Prostate gland (tissue), 2 donors: ENCODE results near the gene PLEKHM3. TPM values are rescaled to one million over a fixed set of nuclear protein-coding genes. Genes with fewer than 3 reads are reported as not detected.
A peak's percentile ranks its signal among the peaks of the same experiment; 100 is the strongest.

Experiments used
- DNase-seq: peaks from one replicate; pipeline ENCODE4 v3.0.0-alpha.2; 2019; ENCODE audit warnings: low spot score
- H3K27ac ChIP-seq, 2 donors: fragments of 200-600 bp; sonication (generic); 2 replicates each; pipeline ENCODE4 v1.5.1; 2017 to 2019
- H3K27me3 ChIP-seq: fragments of 200-600 bp; sonication (generic); replicated peaks from 2 replicates; pipeline ENCODE4 v1.5.1; 2019; ENCODE audit not compliant: insufficient read depth
- H3K36me3 ChIP-seq, 2 donors: fragments of 200-600 bp; sonication (generic); 1 replicate in 1 of 2; 2 replicates in 1 of 2; pipeline versions ENCODE4 v1.5.1 to v1.8.1; 2017 to 2019
- H3K4me1 ChIP-seq: fragments of 200-600 bp; sonication (generic); replicated peaks from 2 replicates; pipeline ENCODE4 v1.5.1; 2019
- H3K4me3 ChIP-seq, 2 donors: fragments of 200-600 bp; sonication (generic); 2 replicates each; pipeline ENCODE4 v1.5.1; 2017 to 2019
- H3K9me3 ChIP-seq: fragments of 200-600 bp; sonication (generic); 2 replicates; pipeline ENCODE4 v1.5.1; 2017
- POLR2A ChIP-seq: fragments of 450-650 bp; IDR thresholded peaks from one replicate; pipeline ENCODE4 v1.6.1; 2016; ENCODE audit warnings: antibody characterized with exemption, mild to moderate bottlenecking
- POLR2AphosphoS5 ChIP-seq: sonication (generic); formaldehyde crosslinking; IDR thresholded peaks from one replicate; pipeline ENCODE4 v1.6.1; 2017; ENCODE audit warnings: antibody characterized with exemption
- WGBS: methylation state at CpG from one replicate; pipeline ENCODE4 v1.1.5; 2018; 5-methylcytosine and 5-hydroxymethylcytosine counted together
- intact Hi-C: fragments of 100-400 bp; cut with DNase I; formaldehyde crosslinking; loops from one replicate; pipeline ENCODE4 v1.14.2; 2022
- total RNA-seq, 2 donors: library from RNA; depleted of rRNA; stranded (reverse); fragments of >200 nt; gene quantifications; one replicate each; pipeline ENCODE4 v1.1.0, GENCODE V29; 2016
- TF ChIP-seq, protein P1 (sequence below), 4 experiments: fragments of 200-600 bp in 2 of 4; fragments of 450-650 bp in 2 of 4; sonication (generic) in 2 of 4; IDR thresholded peaks; 1 replicate in 3 of 4; 2 replicates in 1 of 4; pipeline ENCODE4 v1.5.1; 2016 to 2019; ENCODE audit warnings: antibody characterized with exemption in 4 of 4, mild to moderate bottlenecking in 2 of 4, moderate library complexity in 2 of 4

Gene PLEKHM3
- total RNA-seq, 2 donors from 2014 or later: 17.0 to 28.6 TPM

DNA sequence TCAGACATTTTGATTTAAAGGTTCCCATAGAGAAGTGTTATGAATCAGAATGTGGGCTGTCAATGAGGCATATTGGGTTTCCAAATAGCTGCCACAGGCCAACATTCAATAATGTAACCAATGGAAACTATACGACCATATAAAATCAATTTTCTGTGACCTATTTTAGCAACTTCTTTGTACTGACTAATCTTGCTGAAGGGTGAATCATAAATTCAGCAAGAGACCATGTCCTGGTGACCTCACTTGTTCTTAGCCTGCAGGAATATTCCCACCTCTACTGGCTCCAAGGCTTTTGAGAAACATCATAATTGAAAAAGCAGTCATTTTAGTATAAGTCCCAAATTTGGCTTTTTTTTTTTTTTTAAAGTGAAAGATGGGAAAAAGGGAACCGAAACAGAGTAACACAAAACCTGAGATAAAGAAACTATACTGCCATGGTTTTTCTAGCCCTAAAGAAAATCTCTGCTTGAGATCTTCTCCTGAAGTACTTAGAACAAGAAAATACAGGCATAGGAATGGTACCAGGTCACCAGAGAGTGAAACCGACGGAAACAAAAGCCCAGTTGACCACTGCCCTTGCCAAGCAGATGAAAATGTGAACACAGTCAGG, 32.1 kb downstream of the PLEKHM3 start:
- WGBS: 81% methylated on average over 4 of the region's 4 CpGs
- H3K27me3 ChIP-seq: no peaks in the 10 kb centered on the region
- no peaks in the 10 kb centered on the region for H3K36me3 ChIP-seq
- H3K4me3 ChIP-seq: no peak overlapping the region
- no peak overlapping the region for H3K27ac ChIP-seq
- no peak for DNase-seq
- H3K4me1 ChIP-seq: no peaks in the 10 kb centered on the region
- intact Hi-C loops: no loop called here
- TF ChIP-seq POLR2A (no peak), POLR2AphosphoS5 (no peak)
- TF ChIP-seq, protein P1, sequence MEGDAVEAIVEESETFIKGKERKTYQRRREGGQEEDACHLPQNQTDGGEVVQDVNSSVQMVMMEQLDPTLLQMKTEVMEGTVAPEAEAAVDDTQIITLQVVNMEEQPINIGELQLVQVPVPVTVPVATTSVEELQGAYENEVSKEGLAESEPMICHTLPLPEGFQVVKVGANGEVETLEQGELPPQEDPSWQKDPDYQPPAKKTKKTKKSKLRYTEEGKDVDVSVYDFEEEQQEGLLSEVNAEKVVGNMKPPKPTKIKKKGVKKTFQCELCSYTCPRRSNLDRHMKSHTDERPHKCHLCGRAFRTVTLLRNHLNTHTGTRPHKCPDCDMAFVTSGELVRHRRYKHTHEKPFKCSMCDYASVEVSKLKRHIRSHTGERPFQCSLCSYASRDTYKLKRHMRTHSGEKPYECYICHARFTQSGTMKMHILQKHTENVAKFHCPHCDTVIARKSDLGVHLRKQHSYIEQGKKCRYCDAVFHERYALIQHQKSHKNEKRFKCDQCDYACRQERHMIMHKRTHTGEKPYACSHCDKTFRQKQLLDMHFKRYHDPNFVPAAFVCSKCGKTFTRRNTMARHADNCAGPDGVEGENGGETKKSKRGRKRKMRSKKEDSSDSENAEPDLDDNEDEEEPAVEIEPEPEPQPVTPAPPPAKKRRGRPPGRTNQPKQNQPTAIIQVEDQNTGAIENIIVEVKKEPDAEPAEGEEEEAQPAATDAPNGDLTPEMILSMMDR (IDR thresholded peaks at IDR 0.05): no peak
- H3K9me3 ChIP-seq: no peaks in the 10 kb centered on the region

DNA sequence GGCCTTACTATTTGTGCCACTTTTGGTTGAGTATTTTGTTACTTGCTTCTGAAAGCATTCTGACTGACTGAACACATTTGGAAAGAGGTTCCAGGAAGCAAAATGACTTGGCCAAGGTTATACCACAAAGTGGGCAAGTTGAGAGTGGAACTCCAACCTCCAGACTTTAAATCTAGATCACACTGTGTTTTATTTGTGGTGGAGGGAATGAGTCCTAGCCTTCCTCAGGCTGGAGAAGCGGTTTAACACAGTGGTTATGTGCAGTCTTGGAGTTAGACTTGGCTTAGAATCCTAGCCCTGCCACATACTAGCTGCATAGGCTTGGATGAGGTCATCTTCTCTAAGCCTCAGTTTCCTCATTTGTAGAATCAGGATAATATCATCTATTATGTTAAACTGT, 33.4 kb downstream of the PLEKHM3 start:
- H3K27me3 ChIP-seq: no peaks in the 10 kb centered on the region
- H3K9me3 ChIP-seq: no peaks in the 10 kb centered on the region
- H3K36me3 ChIP-seq: no peaks in the 10 kb centered on the region
- TF ChIP-seq, protein P1 (IDR thresholded peaks at IDR 0.05): no peak
- TF ChIP-seq POLR2AphosphoS5 (no peak), POLR2A (no peak)
- DNase-seq: no peak
- no peaks in the 10 kb centered on the region for H3K4me1 ChIP-seq
- intact Hi-C loops: no loop called here
- no peak overlapping the region for H3K27ac ChIP-seq
- WGBS: 100% methylated on average over 1 of the region's 1 CpG
- no peak overlapping the region for H3K4me3 ChIP-seq

DNA sequence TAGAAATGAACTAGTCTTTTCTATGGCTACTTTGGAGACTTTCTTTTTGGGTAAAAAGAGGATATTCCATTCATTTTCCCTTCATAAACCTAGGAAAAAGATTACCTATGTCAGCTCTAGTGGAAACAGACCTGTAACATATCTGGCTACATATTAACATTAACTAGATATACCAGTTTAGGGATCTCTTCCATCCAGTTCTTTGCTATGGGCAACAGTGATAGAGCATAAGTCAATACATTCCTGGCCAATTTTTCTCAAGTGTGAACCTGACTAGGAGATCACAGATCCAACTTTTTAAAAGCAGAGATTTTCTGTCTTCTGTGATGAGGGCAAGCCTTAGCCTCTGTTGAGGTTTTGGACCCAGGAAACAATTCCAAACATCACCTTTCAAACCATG, 34.5 kb downstream of the PLEKHM3 start:
- no peak overlapping the region for H3K4me3 ChIP-seq
- intact Hi-C loops: no loop called here
- no peaks in the 10 kb centered on the region for H3K4me1 ChIP-seq
- TF ChIP-seq, protein P1 (IDR thresholded peaks at IDR 0.05): no peak
- peak; percentile 52 for TF ChIP-seq POLR2AphosphoS5
- TF ChIP-seq POLR2A: no peak
- H3K36me3 ChIP-seq: no peaks in the 10 kb centered on the region
- no peak overlapping the region for H3K27ac ChIP-seq
- DNase-seq: no peak
- no peaks in the 10 kb centered on the region for H3K27me3 ChIP-seq
- H3K9me3 ChIP-seq: no peaks in the 10 kb centered on the region

DNA sequence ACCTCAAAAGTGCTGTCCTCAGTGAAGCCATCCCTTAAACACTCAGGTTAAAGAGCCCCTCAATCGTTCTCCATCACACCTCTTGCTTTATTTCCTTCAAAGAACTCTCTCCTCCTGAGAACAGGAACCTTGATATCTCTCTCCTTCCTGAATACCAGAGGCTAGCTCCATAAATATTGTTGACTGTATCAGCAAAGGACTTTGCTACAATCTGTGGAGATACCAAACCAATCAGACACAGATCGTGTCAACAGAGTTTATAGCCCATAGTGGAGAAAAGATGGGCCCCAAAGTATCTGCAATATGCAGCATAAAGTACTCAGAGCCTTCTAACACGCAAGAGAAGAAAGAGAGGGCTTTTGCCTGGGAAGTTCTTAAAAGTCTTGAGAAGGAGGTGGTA, 36.4 kb downstream of the PLEKHM3 start:
- no peak overlapping the region for H3K27ac ChIP-seq
- H3K36me3 ChIP-seq: no peaks in the 10 kb centered on the region
- intact Hi-C loops: no loop called here
- no peak for DNase-seq
- no peaks in the 10 kb centered on the region for H3K9me3 ChIP-seq
- TF ChIP-seq, protein P1 (IDR thresholded peaks at IDR 0.05): no peak
- TF ChIP-seq POLR2A (no peak), POLR2AphosphoS5 (no peak)
- no peaks in the 10 kb centered on the region for H3K4me1 ChIP-seq
- H3K4me3 ChIP-seq: no peak overlapping the region
- H3K27me3 ChIP-seq: no peaks in the 10 kb centered on the region
- 90% methylated on average over 3 of the region's 3 CpGs for WGBS

DNA sequence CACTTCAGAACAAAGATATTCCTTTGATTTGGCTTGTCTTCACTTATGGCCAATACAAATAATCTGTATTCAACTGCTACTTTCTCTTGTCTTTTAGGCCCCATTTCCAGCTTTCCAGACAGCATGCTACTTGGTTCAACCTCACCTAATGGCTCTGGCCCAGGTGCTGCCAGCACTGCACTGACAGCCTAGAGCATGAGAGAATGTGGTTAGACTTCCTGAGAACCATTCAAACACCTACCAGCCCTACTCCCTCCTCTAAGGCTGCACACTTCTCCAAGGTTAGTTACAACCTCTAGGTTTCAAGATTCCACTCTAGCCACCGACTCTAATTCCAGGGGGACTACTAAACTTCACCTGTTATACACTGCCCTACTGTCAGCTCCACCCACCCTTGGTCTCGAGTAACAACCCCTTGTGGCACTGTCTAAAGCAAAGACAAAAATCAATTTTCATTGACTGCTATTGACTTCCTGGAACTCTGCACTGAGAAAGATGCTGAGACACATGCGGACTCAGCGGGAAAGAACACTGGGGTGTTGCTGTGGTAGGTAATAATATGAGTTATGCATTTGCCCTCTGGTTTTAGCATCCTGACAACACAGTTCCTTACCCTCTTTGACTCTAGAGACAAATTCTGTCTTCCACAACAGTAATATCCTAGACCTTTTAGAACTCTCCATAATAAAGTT, 38.2 kb downstream of the PLEKHM3 start:
- Histone ChIP-seq H3K36me3 (no peaks in the 10 kb centered on the region), H3K27ac (no peak overlapping the region), H3K9me3 (no peaks in the 10 kb centered on the region), H3K4me3 (no peak overlapping the region), H3K27me3 (no peaks in the 10 kb centered on the region), H3K4me1 (no peaks in the 10 kb centered on the region)
- DNase-seq: no peak
- TF ChIP-seq POLR2A (no peak), POLR2AphosphoS5 (no peak)
- TF ChIP-seq, protein P1 (IDR thresholded peaks at IDR 0.05): no peak
- WGBS: 91% methylated on average over 4 of the region's 4 CpGs
- intact Hi-C loops: no loop called here
